Prostate gland (tissue), 2 donors: ENCODE results near the gene APLP2.
"Not testable (repeated sequence)": the region's sequence is repeated elsewhere in the genome, so short reads cannot be mapped to it uniquely, and the experiment has no call there.

Source experiments
- CTCF ChIP-seq, 4 experiments: fragments of 200-600 bp in 2 of 4; fragments of 450-650 bp in 2 of 4; sonication (generic) in 2 of 4; IDR thresholded peaks; 1 replicate in 3 of 4; 2 replicates in 1 of 4; pipeline ENCODE4 v1.5.1; 2016 to 2019; ENCODE audit warnings: antibody characterized with exemption in 4 of 4, mild to moderate bottlenecking in 2 of 4, moderate library complexity in 2 of 4
- POLR2A ChIP-seq: fragments of 450-650 bp; IDR thresholded peaks from one replicate; pipeline ENCODE4 v1.6.1; 2016; ENCODE audit warnings: antibody characterized with exemption, mild to moderate bottlenecking
- POLR2AphosphoS5 ChIP-seq: sonication (generic); formaldehyde crosslinking; IDR thresholded peaks from one replicate; pipeline ENCODE4 v1.6.1; 2017; ENCODE audit warnings: antibody characterized with exemption

DNA sequence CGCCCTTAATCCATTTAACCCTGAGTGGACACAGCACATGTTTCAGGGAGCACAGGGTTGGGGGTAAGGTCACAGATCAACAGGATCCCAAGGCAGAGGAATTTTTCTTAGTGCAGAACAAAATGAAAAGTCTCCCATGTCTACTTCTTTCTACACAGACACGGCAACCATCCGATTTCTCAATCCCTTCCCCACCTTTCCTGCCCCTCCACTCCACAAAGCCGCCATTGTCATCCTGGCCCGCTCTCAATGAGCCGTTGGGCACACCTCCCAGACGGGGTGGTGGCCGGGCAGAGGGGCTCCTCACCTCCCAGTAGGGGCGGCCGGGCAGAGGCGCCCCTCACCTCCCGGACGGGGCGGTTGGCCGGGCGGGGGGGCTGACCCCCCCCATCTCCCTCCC, 20.8 kb downstream of the APLP2 start:
- TF ChIP-seq POLR2A; CTCF (IDR thresholded peaks at IDR 0.05); POLR2AphosphoS5: not testable (repeated sequence)
